HG02678 (cell line): ENCODE measurements around the gene PAX1.

Source experiments
- ATAC-seq: cut with Tn5 transposase; IDR thresholded peaks from one replicate; pipeline ENCODE4 v1.9.1; 2021; ENCODE audit warnings: mild to moderate bottlenecking, moderate library complexity; ENCODE audit not compliant: unreplicated experiment

Gene PAX1

DNA sequence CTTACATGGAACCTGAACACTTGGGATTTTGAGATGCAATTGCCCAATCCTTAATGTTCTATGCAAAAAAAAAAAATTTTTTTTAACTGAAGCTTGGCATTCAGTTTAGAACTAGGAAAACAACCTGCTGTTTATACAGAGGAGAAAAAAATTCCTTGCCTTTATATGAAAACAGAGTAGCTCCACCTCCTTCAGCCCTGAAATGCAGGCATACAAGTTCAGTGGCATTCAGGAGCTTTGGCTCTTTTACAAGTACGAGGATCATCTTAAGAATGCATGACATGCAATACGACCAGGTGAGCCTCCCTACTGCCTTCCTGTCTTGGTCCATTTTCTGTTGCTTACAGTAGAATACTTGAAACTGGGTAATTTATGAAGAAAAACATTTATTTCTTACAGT lies 20.4 kb downstream of the PAX1 start:
- ATAC-seq: no peak

DNA sequence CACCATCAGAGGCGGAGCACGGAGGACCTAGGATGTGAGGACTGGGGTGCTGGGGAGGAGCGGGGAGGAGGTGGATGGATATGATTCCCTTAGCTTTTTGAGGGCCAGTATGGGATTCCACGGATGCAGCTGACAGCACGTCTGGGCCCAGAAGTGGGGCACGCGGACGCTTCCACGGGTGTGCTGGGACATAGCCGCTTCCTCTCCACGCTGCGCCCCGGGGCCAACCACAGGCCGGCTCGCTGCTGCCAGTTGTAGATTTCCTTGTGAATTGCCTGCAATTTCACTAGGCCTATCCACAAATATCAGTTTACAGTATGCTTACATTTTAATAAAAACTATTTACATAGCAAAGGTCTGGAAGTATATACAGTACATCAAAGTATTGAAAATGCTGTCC lies 23.9 kb downstream of the PAX1 start:
- no peak for ATAC-seq

DNA sequence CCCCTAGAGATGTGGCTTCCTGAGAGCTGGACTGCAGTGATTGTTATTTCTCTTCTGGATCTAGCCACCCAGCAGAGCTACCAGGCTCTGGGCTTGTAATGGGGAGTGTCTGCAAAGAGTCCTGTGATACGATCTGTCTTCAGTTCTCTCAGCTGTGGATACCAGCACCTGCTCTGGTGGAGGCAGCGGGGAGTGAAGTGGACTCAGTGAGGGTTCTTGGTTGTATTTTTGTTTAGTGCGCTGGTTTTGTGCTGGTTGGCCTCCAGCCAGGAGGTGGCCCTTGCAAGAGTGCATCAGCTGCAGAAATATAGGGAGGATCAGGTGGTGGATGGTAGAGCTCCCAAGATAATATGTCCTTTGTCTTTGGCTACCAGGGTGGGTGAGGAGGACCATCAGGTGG lies 33.7 kb downstream of the PAX1 start:
- ATAC-seq: no peak

DNA sequence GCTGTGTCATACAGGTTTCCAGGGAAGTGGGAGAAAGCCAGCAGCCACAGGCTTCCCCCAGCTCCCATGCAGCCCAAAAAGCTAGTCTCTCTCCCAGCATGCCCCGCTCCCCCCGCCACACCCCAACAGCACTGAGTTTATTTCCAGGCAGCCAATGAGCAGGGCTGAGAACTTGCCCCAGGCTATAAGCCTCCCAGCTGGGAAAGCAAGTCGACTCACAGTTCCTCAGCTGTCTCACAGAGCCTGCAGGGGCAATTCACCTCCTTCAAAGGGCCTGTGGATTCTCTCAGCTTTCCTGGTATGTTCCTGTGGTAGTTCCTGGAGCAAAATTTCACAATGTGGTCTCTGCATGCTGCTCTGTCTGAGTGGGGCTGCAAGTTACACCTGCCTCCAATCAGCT lies 34.2 kb downstream of the PAX1 start:
- no peak for ATAC-seq

DNA sequence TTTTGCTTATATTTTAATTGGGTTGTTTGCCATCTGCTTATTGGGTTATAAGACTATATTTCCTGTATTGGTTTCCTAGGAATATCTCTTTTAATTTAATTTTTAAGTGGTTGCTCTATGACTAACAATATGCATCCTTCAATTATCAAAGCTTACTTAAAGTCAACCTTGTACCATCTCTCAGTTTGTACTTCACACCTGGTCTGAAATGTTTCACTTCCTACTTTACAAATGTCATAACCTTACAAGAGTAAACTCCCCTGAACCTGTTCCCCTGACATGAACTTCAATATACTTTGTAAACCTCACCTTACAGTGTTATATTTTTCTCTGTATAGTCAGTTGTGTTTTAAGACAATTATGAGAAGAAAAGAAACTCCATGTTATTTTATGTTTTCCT lies 35.8 kb downstream of the PAX1 start:
- no peak for ATAC-seq

DNA sequence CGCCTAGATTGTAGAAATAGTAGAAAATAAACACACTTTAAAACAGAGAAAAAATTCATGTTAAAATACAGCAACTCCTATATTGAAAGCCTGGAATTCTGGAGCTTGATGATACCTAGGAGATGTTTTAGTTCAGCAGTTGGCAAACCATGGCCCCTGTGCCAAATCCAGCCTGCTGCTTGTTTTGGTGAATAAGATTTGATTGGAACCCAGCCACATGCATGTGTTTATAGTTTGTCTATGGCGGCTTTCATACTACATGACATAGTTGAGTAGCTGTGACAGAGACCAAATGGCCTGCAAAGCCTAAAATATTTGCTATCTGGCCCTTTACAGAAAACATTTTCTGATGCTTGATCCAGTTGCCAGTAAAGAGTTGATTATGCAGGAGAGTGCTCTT lies 57.2 kb downstream of the PAX1 start:
- no peak for ATAC-seq

DNA sequence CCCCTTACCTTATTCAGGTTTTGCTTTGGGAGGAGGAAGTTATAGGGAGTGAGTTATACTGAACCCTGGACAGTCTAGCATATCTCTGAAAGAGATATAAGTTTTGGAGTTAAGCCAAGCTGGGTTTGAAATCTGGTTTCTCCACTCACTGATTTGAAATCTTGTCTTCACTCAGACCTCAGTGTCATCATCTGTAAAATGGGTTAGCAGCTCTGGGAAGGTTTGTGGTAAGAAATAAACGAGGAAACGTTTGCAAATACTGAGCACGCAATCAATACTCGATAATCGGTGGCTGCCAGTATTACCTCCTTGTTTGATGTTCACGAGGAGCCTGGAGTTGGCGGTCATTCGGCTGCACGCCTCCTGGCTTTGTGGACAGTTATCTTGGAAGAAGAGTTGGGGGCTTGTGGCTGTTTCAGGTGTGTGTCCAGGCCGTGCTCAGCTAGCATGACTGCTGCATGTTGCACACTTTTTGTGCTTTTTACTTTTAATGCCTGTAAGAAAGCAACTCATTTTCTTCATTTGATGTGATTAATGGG lies 61.8 kb downstream of the PAX1 start:
- ATAC-seq: no peak

DNA sequence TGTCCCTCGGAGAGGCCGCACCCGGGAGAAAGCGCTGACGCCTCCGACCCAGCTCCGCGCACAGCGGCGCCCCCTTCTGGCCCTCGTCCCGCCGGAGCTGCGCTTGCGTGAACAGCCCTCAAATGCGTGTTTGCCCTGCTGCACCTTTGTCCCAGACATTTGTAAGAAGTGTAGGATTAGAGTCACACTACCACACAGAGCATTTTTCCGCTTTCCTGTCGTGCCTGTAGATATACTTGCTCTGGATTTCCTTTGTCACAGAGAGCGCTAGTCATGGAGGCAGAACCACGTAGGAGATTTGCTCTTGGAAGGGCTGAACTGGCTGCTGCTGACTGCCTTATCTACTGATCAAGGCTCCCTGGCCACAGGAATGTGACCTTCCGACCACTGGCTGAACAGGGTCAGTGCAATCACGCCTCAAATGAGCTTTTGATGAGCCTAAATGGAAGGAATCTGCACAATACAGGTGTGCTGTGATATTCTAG lies 62.3 kb downstream of the PAX1 start:
- ATAC-seq: no peak
